IPS-15b (cell line): Measurements from ENCODE around the gene MTRR.

Experiments
- H3K27me3 ChIP-seq: one replicate; pipeline ENCODE4 v1.6.1; 2013; ENCODE audit warnings: low read length; ENCODE audit not compliant: control insufficient read depth, insufficient read depth
- H3K36me3 ChIP-seq: one replicate; pipeline ENCODE4 v1.6.1; 2013; ENCODE audit warnings: low read length; ENCODE audit not compliant: control insufficient read depth, insufficient read depth
- H3K4me1 ChIP-seq: one replicate; pipeline ENCODE4 v1.6.1; 2013; ENCODE audit warnings: mild to moderate bottlenecking, low read length; ENCODE audit not compliant: control insufficient read depth, insufficient read depth
- H3K4me3 ChIP-seq: one replicate; pipeline ENCODE4 v1.5.1; 2013; ENCODE audit warnings: low read depth, low read length
- H3K9ac ChIP-seq: one replicate; pipeline ENCODE4 v1.6.1; 2013; ENCODE audit warnings: low read depth, mild to moderate bottlenecking, low read length
- H3K9me3 ChIP-seq: one replicate; pipeline ENCODE4 v1.6.1; 2013; ENCODE audit warnings: mild to moderate bottlenecking, low read length; ENCODE audit not compliant: control insufficient read depth, insufficient read depth

Gene MTRR

GRCh38 chr5:7868773-7869473 lies at the start of gene MTRR, which contains the start of gene FASTKD3:
MTRR (plus strand) TSS chr5:7869148; CDS start chr5:7870795, 1,647 bp downstream.
FASTKD3 (minus strand) TSS chr5:7869031; CDS start chr5:7868083, 948 bp downstream.
- Histone ChIP-seq H3K4me1 (no peaks in the 10 kb centered on the region), H3K9me3 (no peaks in the 10 kb centered on the region), H3K4me3 (peak within 1 kb of the TSS; percentile 88), H3K9ac (peak within 1 kb of the TSS; percentile 49), H3K27me3 (no peaks in the 10 kb centered on the region), H3K36me3 (peaks cover 4% of the 10 kb centered on the region)

- no peak overlapping the region for H3K9ac ChIP-seq
- H3K27me3 ChIP-seq, result no peaks in the 10 kb centered on the region
- H3K9me3 ChIP-seq, result no peaks in the 10 kb centered on the region
- H3K4me3 ChIP-seq, result no peak overlapping the region
- H3K36me3 ChIP-seq, result no peaks in the 10 kb centered on the region
- H3K4me1 ChIP-seq, result no peaks in the 10 kb centered on the region
Observed at GRCh38 chr5:7822449-7822848, 46.5 kb upstream of the MTRR start.

- no peaks in the 10 kb centered on the region for H3K27me3 ChIP-seq
- H3K36me3 ChIP-seq, result no peaks in the 10 kb centered on the region
- H3K9me3 ChIP-seq, result no peaks in the 10 kb centered on the region
- H3K9ac ChIP-seq, result no peak overlapping the region
- no peaks in the 10 kb centered on the region for H3K4me1 ChIP-seq
- H3K4me3 ChIP-seq, result no peak overlapping the region
Observed at GRCh38 chr5:7823594-7823993, 45.4 kb upstream of the MTRR start.

- H3K9me3 ChIP-seq, result no peaks in the 10 kb centered on the region
- H3K36me3 ChIP-seq, result no peaks in the 10 kb centered on the region
- H3K4me1 ChIP-seq, result no peaks in the 10 kb centered on the region
- H3K4me3 ChIP-seq, result no peak overlapping the region
- no peak overlapping the region for H3K9ac ChIP-seq
- no peaks in the 10 kb centered on the region for H3K27me3 ChIP-seq
Observed at GRCh38 chr5:7824995-7825394, 44.0 kb upstream of the MTRR start.

GRCh38 chr5:7825630-7826029 lies 43.3 kb upstream of the MTRR start:
- Histone ChIP-seq H3K4me3 (no peak overlapping the region), H3K36me3 (no peaks in the 10 kb centered on the region), H3K27me3 (no peaks in the 10 kb centered on the region), H3K9ac (no peak overlapping the region), H3K9me3 (no peaks in the 10 kb centered on the region), H3K4me1 (no peaks in the 10 kb centered on the region)

GRCh38 chr5:7827610-7828009 lies 41.3 kb upstream of the MTRR start:
- H3K4me3 ChIP-seq, result no peak overlapping the region
- H3K9me3 ChIP-seq, result no peaks in the 10 kb centered on the region
- H3K4me1 ChIP-seq, result no peaks in the 10 kb centered on the region
- no peaks in the 10 kb centered on the region for H3K27me3 ChIP-seq
- no peak overlapping the region for H3K9ac ChIP-seq
- H3K36me3 ChIP-seq, result no peaks in the 10 kb centered on the region

- H3K4me3 ChIP-seq, result no peak overlapping the region
- no peaks in the 10 kb centered on the region for H3K27me3 ChIP-seq
- no peaks in the 10 kb centered on the region for H3K9me3 ChIP-seq
- H3K36me3 ChIP-seq, result no peaks in the 10 kb centered on the region
- no peaks in the 10 kb centered on the region for H3K4me1 ChIP-seq
- no peak overlapping the region for H3K9ac ChIP-seq
Observed at GRCh38 chr5:7828269-7828668, 40.7 kb upstream of the MTRR start.

- no peaks in the 10 kb centered on the region for H3K4me1 ChIP-seq
- no peaks in the 10 kb centered on the region for H3K27me3 ChIP-seq
- H3K4me3 ChIP-seq, result no peak overlapping the region
- no peaks in the 10 kb centered on the region for H3K9me3 ChIP-seq
- H3K9ac ChIP-seq, result no peak overlapping the region
- H3K36me3 ChIP-seq, result no peaks in the 10 kb centered on the region
Observed at GRCh38 chr5:7834982-7835381, 34.0 kb upstream of the MTRR start.

GRCh38 chr5:7837403-7837802 lies 31.5 kb upstream of the MTRR start:
- no peaks in the 10 kb centered on the region for H3K27me3 ChIP-seq
- no peak overlapping the region for H3K9ac ChIP-seq
- no peak overlapping the region for H3K4me3 ChIP-seq
- no peaks in the 10 kb centered on the region for H3K9me3 ChIP-seq
- H3K36me3 ChIP-seq, result no peaks in the 10 kb centered on the region
- no peaks in the 10 kb centered on the region for H3K4me1 ChIP-seq

GRCh38 chr5:7842531-7842930 lies 26.4 kb upstream of the MTRR start:
- H3K9me3 ChIP-seq, result no peaks in the 10 kb centered on the region
- H3K36me3 ChIP-seq, result no peaks in the 10 kb centered on the region
- peaks cover 2% of the 10 kb centered on the region for H3K27me3 ChIP-seq
- no peak overlapping the region for H3K9ac ChIP-seq
- no peak overlapping the region for H3K4me3 ChIP-seq
- no peaks in the 10 kb centered on the region for H3K4me1 ChIP-seq

GRCh38 chr5:7844901-7845300 lies 24.0 kb upstream of the MTRR start:
- no peak overlapping the region for H3K9ac ChIP-seq
- no peaks in the 10 kb centered on the region for H3K4me1 ChIP-seq
- H3K36me3 ChIP-seq, result no peaks in the 10 kb centered on the region
- peaks cover 18% of the 10 kb centered on the region for H3K27me3 ChIP-seq
- H3K4me3 ChIP-seq, result no peak overlapping the region
- no peaks in the 10 kb centered on the region for H3K9me3 ChIP-seq

- no peak overlapping the region for H3K9ac ChIP-seq
- peaks cover 18% of the 10 kb centered on the region for H3K27me3 ChIP-seq
- H3K9me3 ChIP-seq, result no peaks in the 10 kb centered on the region
- no peaks in the 10 kb centered on the region for H3K4me1 ChIP-seq
- no peaks in the 10 kb centered on the region for H3K36me3 ChIP-seq
- no peak overlapping the region for H3K4me3 ChIP-seq
Observed at GRCh38 chr5:7845557-7845956, 23.4 kb upstream of the MTRR start.
